Esophagus squamous epithelium (tissue), 4 donors: ENCODE data around the gene CAPN6.

ENCODE experiments used
- POLR2A ChIP-seq, 4 donors: fragments of 450-650 bp; IDR thresholded peaks; one replicate each; pipeline ENCODE4 v1.6.1; 2017; ENCODE audit warnings: antibody characterized with exemption in 4 of 4, mild to moderate bottlenecking in 4 of 4, moderate library complexity in 3 of 4
- TF ChIP-seq, protein P1 (sequence below), 6 experiments: fragments of 450-650 bp in 4 of 6; fragments of 200-600 bp in 2 of 6; sonication (generic) in 2 of 6; IDR thresholded peaks; one replicate each; pipeline ENCODE4 v1.5.1; 2016 to 2019; ENCODE audit warnings: antibody characterized with exemption in 6 of 6, mild to moderate bottlenecking in 4 of 6, moderate library complexity in 4 of 6

DNA sequence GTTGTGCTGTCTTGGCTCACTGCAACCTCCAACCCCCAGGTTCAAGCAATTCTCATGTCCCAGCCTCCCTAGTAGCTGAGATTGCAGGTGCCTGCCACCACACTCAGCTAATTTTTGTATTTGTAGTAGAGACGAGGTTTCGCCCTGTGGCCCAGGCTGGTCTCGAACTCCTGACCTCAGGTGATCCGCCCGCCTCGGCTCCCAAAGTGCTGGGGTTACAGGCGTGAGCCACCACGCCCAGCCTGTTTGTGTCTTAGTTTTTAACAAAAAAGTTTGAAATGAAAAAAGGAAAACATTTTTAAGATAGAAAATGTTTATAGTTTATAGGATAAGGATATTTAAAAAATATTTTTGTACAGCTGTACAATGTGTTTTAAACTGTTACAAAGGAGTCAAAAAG lies 62.4 kb downstream of the CAPN6 start:
- TF ChIP-seq POLR2A (IDR thresholded peaks at IDR 0.05) = no peak
- TF ChIP-seq, protein P1, sequence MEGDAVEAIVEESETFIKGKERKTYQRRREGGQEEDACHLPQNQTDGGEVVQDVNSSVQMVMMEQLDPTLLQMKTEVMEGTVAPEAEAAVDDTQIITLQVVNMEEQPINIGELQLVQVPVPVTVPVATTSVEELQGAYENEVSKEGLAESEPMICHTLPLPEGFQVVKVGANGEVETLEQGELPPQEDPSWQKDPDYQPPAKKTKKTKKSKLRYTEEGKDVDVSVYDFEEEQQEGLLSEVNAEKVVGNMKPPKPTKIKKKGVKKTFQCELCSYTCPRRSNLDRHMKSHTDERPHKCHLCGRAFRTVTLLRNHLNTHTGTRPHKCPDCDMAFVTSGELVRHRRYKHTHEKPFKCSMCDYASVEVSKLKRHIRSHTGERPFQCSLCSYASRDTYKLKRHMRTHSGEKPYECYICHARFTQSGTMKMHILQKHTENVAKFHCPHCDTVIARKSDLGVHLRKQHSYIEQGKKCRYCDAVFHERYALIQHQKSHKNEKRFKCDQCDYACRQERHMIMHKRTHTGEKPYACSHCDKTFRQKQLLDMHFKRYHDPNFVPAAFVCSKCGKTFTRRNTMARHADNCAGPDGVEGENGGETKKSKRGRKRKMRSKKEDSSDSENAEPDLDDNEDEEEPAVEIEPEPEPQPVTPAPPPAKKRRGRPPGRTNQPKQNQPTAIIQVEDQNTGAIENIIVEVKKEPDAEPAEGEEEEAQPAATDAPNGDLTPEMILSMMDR (IDR thresholded peaks at IDR 0.05) = no peak
